ENCODE data around the gene TSSC4. TPM values are rescaled to one million over a fixed set of nuclear protein-coding genes. Genes with fewer than 3 reads are reported as not detected.

Gene TSSC4
- total RNA-seq, 1 experiment from 2014 or later: 47.1 TPM

DNA sequence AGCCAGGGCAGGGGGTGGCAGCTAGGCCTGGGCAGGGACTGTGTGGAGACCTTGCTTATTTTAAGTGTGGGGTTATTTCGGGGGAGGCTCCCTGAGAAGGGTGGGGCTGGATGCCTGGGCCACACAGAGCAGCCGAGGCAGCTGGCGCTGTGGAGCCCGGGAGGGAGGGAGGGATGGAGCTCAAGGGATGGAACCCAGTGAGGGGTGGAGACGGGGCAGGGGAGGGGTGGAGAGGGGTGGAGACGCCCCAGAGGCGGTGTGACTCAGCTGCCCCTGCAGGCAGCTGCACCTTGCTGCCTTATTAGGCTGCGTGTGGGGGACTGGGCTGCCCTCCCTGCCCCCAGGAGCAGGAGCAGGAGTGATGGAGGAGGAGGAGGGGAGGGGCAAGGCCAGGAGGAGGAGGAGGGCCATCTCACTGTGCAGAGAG lies 9.8 kb upstream of the TSSC4 start:
- TF ChIP-seq, protein P1, sequence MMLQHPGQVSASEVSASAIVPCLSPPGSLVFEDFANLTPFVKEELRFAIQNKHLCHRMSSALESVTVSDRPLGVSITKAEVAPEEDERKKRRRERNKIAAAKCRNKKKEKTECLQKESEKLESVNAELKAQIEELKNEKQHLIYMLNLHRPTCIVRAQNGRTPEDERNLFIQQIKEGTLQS (IDR thresholded peaks at IDR 0.05): no peak
- TF ChIP-seq POLR2AphosphoS5 (IDR thresholded peaks at IDR 0.05; ENCODE audit: low read depth, low read length) (no peak), ELF1 (IDR thresholded peaks at IDR 0.05; ENCODE audit: borderline replicate concordance, low read depth) (no peak), TCF7L2 (IDR thresholded peaks at IDR 0.05; ENCODE audit: borderline replicate concordance, extremely low read depth, insufficient read depth, insufficient read length) (no peak), YY1 (IDR thresholded peaks at IDR 0.05; ENCODE audit: extremely low read depth, insufficient replicate concordance, low read depth, low read length) (no peak), FOSL1 (IDR thresholded peaks at IDR 0.05; ENCODE audit: low read depth) (no peak), EGR1 (IDR thresholded peaks at IDR 0.05; ENCODE audit: low read depth) (no peak)
- TF ChIP-seq, protein P2, sequence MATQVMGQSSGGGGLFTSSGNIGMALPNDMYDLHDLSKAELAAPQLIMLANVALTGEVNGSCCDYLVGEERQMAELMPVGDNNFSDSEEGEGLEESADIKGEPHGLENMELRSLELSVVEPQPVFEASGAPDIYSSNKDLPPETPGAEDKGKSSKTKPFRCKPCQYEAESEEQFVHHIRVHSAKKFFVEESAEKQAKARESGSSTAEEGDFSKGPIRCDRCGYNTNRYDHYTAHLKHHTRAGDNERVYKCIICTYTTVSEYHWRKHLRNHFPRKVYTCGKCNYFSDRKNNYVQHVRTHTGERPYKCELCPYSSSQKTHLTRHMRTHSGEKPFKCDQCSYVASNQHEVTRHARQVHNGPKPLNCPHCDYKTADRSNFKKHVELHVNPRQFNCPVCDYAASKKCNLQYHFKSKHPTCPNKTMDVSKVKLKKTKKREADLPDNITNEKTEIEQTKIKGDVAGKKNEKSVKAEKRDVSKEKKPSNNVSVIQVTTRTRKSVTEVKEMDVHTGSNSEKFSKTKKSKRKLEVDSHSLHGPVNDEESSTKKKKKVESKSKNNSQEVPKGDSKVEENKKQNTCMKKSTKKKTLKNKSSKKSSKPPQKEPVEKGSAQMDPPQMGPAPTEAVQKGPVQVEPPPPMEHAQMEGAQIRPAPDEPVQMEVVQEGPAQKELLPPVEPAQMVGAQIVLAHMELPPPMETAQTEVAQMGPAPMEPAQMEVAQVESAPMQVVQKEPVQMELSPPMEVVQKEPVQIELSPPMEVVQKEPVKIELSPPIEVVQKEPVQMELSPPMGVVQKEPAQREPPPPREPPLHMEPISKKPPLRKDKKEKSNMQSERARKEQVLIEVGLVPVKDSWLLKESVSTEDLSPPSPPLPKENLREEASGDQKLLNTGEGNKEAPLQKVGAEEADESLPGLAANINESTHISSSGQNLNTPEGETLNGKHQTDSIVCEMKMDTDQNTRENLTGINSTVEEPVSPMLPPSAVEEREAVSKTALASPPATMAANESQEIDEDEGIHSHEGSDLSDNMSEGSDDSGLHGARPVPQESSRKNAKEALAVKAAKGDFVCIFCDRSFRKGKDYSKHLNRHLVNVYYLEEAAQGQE (IDR thresholded peaks at IDR 0.05; ENCODE audit: low read depth): no peak
- TF ChIP-seq, protein P3, sequence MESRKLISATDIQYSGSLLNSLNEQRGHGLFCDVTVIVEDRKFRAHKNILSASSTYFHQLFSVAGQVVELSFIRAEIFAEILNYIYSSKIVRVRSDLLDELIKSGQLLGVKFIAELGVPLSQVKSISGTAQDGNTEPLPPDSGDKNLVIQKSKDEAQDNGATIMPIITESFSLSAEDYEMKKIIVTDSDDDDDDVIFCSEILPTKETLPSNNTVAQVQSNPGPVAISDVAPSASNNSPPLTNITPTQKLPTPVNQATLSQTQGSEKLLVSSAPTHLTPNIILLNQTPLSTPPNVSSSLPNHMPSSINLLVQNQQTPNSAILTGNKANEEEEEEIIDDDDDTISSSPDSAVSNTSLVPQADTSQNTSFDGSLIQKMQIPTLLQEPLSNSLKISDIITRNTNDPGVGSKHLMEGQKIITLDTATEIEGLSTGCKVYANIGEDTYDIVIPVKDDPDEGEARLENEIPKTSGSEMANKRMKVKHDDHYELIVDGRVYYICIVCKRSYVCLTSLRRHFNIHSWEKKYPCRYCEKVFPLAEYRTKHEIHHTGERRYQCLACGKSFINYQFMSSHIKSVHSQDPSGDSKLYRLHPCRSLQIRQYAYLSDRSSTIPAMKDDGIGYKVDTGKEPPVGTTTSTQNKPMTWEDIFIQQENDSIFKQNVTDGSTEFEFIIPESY (IDR thresholded peaks at IDR 0.05; ENCODE audit: extremely low read depth, insufficient replicate concordance, low read length): no peak
- Histone ChIP-seq H3K27me3 (ENCODE audit: insufficient read depth, low read length) (no peaks in the 10 kb centered on the region), H3K4me3 (replicated peaks in 1 of 2; ENCODE audit: low read depth in 1 of 2, low read length in 2 of 2) (no peak overlapping the region), H3K36me3 (ENCODE audit: control insufficient read depth in 1 of 2, insufficient read depth in 2 of 2, low read length in 2 of 2) (peaks cover 7 to 11% of the 10 kb centered on the region in 2 experiments; a peak in 3 of 4 replicates), H2AFZ (ENCODE audit: low read depth, low read length, poor library complexity, severe bottlenecking) (no peak overlapping the region), H4K20me1 (ENCODE audit: insufficient read depth) (no peaks in the 10 kb centered on the region), H3K4me1 (ENCODE audit: control insufficient read depth in 1 of 2, insufficient read depth in 2 of 2, low read length in 2 of 2) (peaks cover 6 to 27% of the 10 kb centered on the region in 2 experiments), H3K9ac (ENCODE audit: low read length) (no peak overlapping the region), H3K4me2 (ENCODE audit: low read length) (peak overlapping the region; percentile 39), H3K9me2 (ENCODE audit: insufficient read depth) (no peaks in the 10 kb centered on the region), H3K79me2 (ENCODE audit: insufficient read depth, low read length) (peaks cover 88% of the 10 kb centered on the region), H3K27ac (ENCODE audit: low read depth, low read length) (peak overlapping the region; percentile 5; the same call in 1 of the 2 replicates), H3K9me3 (ENCODE audit: control insufficient read depth in 1 of 2, insufficient read depth in 1 of 2, low read depth in 1 of 2, low read length in 2 of 2) (no peaks in the 10 kb centered on the region)
- peak; percentile 78 for ATAC-seq
- no TSS peak for BruUV-seq (replicated peaks)
- no peak for DNase-seq (ENCODE audit: low read depth, low spot score)
- ChIA-PET POLR2A (no interaction called here), CTCF (no interaction called here), RAD21 (ENCODE audit: low non-redundant PET in 1 of 2, low total read pairs in 2 of 2, uncharacterized antibody in 2 of 2, unreplicated experiment in 2 of 2) (interaction anchor here in 1 of 2 experiments (1.0 kb wide), 1 partner anchor 85 kb away, joined by 4 read pairs; no protein-coding TSS in a partner anchor)
- intact Hi-C loops (cut with micrococcal nuclease): no loop called here

Measured in HCT116 (cell line).